GM18517 (cell line): ENCODE data around the gene DYRK1A.
A peak's percentile ranks its signal among the peaks of the same experiment; 100 is the strongest.
"Not testable (repeated sequence)": the region's sequence is repeated elsewhere in the genome, so short reads cannot be mapped to it uniquely, and the experiment has no call there.

Source experiments
- ATAC-seq: cut with Tn5 transposase; IDR thresholded peaks from one replicate; pipeline ENCODE4 v1.9.1; 2021; ENCODE audit warnings: mild to moderate bottlenecking, moderate library complexity; ENCODE audit not compliant: unreplicated experiment

Gene DYRK1A

DNA sequence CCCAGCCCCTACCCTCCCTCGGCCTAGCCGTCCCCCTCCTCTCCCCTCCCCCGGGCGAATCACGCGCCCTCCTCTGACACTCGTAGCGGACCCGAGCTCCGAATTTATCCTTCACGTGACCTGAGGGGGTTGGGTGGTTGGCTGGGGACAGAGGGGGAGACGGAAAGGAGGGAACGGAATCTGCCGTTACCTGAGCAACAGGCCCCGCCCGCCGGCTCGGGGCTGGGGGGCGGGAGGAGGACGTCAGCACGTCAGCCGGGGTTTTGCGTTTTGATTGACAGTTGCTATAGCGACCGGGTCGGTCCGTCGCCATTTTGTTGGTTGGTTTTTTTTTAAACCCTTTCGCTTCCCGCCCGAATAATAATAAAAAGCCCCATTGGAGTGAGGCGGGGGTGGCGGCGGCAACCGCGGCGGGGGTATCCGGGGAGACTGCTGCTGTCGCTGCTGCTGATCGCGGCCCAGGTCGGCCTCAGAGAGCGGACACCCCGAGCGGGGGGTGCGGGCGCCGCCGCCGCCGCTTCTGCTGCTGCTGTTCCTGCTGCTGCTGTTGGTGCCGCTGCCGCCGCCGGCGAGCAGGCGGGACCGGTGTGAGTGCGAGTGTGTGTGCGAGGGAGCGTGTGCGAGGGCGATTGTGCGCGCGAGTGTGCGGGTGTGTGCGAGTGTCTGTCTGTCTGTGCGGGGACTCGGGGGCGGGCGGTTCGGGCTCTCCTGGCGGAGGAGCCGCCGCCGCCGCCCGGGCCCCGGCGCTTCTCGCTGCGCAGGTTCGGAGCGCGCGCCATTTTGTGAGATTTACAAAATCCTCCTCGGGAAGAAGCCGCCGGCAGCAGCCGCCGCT lies at the start of gene DYRK1A:
Gene DYRK1A (plus strand): TSS at position 292 of the 835 bp plus-strand sequence. CDS start 53,602 bp downstream, outside the sequence.
- peak; percentile 56 for ATAC-seq

- ATAC-seq = no peak
Observed at GRCh38 chr21:37319551-37319950, 47.0 kb upstream of the DYRK1A start.

DNA sequence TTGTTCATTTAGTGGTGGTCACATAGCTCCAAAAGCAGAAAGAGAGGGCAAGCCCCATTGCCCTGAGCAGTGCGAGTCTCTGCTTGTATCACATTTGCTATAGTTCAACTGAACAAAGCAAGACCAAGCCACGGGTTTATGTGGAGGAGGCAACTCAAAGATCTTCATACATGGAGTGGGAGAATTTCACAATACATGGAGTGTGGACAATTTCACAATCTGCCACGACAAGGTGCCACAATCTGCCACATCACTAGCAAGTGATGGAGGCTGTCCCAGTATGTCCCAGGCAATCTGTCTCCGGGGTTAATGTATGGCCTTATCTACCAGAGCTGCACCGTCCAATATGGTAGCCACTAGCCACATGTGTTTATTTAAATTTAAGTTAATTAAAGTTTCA lies 44.5 kb upstream of the DYRK1A start:
- no peak for ATAC-seq

DNA sequence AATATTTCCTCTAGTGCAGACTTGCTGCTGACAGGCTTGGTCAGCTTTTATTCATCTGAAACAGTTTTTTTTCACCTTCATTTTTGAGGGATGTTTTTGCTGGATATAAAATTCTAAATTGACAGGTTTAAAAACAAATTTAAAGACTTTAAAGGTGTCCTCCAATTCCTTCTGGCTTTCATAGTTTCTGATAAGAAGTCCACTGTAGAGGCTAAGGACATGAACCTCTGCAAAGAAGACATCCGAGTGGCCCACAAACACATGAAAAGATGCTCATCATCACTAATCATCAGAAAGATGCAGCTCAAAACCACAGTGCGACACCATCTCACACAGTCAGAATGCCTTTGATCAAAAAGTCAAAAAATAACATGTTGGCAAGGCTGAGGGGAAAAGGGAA lies 42.0 kb upstream of the DYRK1A start:
- ATAC-seq = no peak

DNA sequence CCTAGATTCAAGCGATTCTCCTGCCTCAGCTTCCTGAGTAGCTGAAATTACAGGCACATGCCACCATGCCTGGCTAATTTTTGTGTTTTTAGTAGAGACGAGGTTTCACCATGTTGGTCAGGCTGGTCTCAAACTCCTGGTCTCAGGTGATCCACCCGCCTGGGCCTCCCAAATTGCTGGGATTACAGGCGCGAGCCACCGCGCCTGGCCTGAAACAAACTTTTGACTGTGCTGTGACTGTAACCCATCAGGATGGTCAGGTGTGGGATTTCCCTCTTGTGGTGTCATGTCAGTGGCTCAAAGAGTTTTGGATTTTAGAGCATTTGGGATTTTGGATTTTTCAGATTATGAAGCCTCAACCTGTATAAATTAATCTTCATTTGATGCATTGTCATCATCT lies 38.4 kb upstream of the DYRK1A start:
- not testable (repeated sequence) for ATAC-seq

DNA sequence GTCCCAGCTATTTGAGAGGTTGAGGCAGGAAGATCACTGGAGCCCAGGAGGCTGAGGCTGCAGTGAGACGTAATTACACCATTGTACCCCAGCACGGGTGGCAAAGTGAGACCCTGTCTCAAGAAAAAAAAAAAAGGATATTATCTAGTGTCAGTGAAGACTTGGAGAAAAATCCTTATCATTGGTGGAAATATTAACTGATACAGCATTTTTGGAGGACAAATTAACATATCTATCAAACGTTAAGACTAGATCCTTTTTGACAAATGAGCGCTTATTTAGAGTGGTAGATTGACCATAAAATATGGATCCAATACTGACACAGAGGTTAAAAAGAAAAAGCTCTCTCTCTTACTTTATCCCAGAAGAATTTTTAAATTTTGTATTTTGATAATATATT lies 35.2 kb upstream of the DYRK1A start:
- no peak for ATAC-seq

DNA sequence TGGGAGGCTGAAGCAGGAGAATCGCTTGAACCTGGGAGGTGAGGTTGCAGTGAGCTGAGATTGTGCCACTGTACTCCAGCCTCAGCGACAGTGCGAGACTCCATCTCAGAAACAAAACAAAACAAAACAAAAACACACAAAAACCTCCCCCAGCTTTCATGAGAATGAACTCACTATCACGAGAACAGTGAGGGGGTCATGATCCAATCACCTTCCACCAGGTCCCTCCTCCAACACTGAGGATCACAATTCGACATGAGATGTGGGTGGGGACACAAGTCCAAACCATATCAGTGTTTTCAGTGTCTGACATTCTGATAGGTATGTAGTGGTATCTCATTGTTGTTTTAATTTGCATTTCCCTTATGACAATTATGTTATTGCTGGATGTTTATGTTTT lies 31.5 kb upstream of the DYRK1A start:
- no peak for ATAC-seq

GRCh38 chr21:37337179-37337578 lies 29.4 kb upstream of the DYRK1A start:
- ATAC-seq = no peak

GRCh38 chr21:37337831-37338230 lies 28.7 kb upstream of the DYRK1A start:
- no peak for ATAC-seq

DNA sequence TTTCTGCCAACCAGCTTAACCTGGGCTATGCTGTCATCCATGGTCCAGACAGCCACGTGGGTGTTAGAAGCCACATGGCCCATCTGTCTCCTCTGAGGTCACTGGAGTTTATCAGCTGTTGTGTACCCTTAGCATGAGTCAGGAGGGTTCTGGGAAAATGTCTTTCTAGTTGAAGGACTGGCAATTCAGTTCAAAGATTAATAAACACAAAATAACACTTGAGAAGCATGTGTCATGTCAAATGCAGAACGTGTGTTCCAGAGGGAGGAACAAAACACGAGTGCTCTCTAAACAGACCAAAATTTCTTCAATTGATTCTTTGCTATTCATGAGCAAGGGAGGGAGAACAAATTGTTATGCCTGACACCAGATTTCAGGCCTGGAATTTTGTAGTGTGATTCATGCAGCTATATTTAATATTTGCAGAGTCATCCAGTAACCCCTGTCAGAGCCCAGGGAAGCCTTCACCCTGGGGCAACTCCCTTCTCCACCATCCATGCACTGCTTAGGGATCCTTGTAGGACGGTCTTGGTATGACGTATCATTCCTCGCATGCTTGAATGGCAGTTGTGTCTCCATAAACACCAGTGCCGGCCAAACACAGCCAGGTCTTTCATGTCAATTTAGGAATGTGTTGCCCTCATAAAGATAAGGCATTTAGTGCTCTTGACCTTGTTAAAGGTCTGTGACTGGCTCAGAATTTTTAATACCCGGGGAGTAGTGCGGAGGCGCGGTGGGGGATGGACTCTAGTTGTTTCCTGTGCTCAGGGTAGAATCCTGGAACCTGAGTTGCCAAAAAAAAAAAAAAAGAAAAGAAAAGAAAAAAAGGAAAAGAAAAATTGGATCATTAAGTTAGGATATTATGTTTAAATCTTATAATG lies 27.7 kb upstream of the DYRK1A start:
- ATAC-seq = no peak

DNA sequence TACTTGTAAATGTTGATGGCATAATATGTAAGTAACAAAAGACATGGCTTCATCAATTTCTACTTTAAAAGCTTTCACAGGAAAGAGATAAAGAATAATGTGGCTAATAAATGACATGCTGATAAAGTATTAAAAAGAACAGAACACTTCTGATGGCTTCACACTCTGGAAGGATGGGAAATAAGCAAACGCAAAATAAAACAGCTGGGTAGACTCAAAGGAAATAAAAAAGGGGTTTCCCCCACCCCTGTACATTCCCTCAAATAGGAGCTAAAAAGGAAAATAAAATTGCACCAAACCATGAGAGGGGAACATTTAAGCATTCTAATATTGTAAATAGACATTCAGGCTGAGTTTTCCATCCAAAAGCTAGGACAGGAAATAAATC lies 27.0 kb upstream of the DYRK1A start:
- no peak for ATAC-seq

DNA sequence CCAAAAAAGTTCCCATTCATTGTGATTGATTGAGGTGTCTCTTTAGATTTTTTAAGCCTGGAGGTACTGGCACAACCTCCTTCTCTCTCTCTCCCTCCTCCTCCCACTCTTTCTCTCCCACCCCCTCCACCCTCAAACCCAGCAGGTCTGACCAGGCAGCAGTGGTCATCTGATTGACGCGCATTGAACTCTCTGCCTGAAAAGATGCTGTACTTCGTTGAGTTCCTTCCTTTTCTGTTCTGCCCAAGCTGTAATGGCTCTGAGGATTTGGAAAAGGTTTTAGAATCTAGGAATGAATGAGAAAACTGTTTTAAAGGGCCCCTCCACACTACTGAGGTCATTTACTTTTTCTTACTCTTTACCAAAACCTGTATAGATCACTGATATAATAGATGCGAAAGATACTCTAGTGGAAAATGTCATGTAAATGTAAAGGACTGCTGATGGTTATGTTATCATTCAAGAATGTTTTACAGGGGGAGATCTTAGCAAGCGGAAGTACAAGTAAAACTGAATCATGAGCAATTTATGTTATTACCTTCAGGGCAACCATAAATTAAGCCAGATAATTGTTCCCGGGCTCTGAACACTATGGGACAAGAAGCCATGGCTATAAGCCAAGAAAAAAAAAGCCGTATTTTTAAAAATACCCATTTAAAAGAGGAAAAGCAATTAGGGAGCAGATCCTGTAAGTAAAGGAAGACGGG lies 25.2 kb upstream of the DYRK1A start:
- ATAC-seq = no peak

DNA sequence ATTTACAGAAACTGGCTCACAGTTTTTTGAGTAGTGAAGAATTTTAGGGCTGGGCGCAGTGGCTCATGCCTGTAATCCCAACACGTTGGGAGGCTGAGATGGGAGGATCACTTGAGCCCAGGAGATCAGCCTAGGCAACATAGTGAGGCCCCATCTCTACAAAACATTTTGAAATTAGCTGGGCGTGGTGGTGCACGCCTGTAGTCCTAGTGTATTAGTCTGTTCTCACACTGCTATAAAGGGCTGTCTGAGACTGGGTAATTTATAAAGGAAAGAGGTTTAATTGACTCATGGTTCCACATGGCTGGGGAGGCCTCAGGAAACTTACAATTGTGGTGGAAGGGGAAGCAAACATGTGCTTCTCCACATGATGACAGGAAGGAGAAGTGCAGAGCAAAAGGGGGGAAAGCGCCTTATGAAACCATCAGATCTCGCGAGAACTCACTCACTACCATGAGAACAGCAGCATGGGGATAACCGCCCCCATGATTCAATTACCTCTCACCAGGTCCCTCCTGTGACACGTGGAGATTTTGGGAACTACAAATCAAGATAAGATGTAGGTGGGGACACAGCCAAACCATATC lies 24.4 kb upstream of the DYRK1A start:
- ATAC-seq = no peak

- ATAC-seq = no peak
Observed at GRCh38 chr21:37346841-37347430, 19.6 kb upstream of the DYRK1A start.

- ATAC-seq = no peak
Observed at GRCh38 chr21:37348664-37349063, 17.9 kb upstream of the DYRK1A start.

GRCh38 chr21:37350472-37350871 lies 16.1 kb upstream of the DYRK1A start:
- no peak for ATAC-seq

GRCh38 chr21:37356706-37357105 lies 9.9 kb upstream of the DYRK1A start:
- ATAC-seq = no peak

DNA sequence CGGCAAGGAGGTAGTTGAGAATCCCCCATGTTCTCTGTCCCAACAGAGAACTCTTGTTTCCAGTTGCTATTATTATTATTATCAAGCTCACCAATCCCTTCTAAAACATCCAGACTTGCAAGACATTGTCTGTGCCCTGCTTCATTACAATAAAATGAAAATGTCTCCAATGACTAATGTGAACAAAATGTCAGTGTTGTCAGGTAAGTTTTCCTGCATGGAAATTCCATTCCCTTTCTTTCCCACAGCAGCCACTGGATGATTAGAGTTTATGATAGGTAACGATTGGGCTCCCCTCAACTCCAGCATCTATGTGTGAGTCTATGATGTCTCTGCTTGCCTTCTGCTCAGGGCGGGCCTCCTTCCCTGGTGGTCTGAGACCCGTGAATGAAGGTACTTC lies 8.9 kb upstream of the DYRK1A start:
- no peak for ATAC-seq

- ATAC-seq = no peak
Observed at GRCh38 chr21:37358397-37358796, 8.2 kb upstream of the DYRK1A start.

- ATAC-seq = no peak
Observed at GRCh38 chr21:37363936-37364335, 2.6 kb upstream of the DYRK1A start.

- ATAC-seq = no peak
Observed at GRCh38 chr21:37364722-37365121, 1.9 kb upstream of the DYRK1A start.
